ENCODE measurements around the gene SHC1. TPM values are rescaled to one million over a fixed set of nuclear protein-coding genes. Genes with fewer than 3 reads are reported as not detected.

Gene SHC1
- total RNA-seq, 6 experiments from 2014 or later = 44.6 to 108 (median 75.3) TPM

GRCh38 chr1:154951901-154952657 is 18.5 kb downstream of the SHC1 start:
- no peaks in the 10 kb centered on the region for H3K27me3 ChIP-seq
- peaks cover 0 to 4% (median 0%) of the 10 kb centered on the region in 4 donors for H3K36me3 ChIP-seq
- no peak overlapping the region for H3K4me3 ChIP-seq
- no peaks in the 10 kb centered on the region for H3K9me3 ChIP-seq
- no peak for DNase-seq
- intact Hi-C loops (cut with DNase I) = loop anchor here in 1 of 2 donors (10.0 kb wide), 1 partner anchor 103 kb away; the partner anchor contains the start of gene ADAM15
- 77% methylated on average over 6 of the region's 15 CpGs for WGBS (ENCODE audit: insufficient coverage, low coverage, low lambda C conversion rate, missing lambda C conversion rate)
- no peak for ATAC-seq
- no peak overlapping the region for H3K27ac ChIP-seq
- TF ChIP-seq CTCF (IDR thresholded peaks at IDR 0.05) (no peak), POLR2A (IDR thresholded peaks at IDR 0.05) (no peak)
- H3K4me1 ChIP-seq = peaks cover 0 to 25% (median 4%) of the 10 kb centered on the region in 4 donors

- no peaks in the 10 kb centered on the region for H3K27me3 ChIP-seq
- DNase-seq = no peak
- peaks cover 0 to 7% (median 0%) of the 10 kb centered on the region in 4 donors for H3K36me3 ChIP-seq
- H3K27ac ChIP-seq = no peak overlapping the region
- TF ChIP-seq POLR2A (IDR thresholded peaks at IDR 0.05) = no peak
- no peak for TF ChIP-seq CTCF (IDR thresholded peaks at IDR 0.05)
- WGBS (ENCODE audit: insufficient coverage, low coverage, low lambda C conversion rate, missing lambda C conversion rate) = no CpG with 5 or more reads among the region's 11 CpGs
- intact Hi-C loops (cut with DNase I) = no loop called here
- H3K9me3 ChIP-seq = no peaks in the 10 kb centered on the region
- ATAC-seq = no peak
- H3K4me3 ChIP-seq = no peak overlapping the region
- peaks cover 0 to 20% (median 8%) of the 10 kb centered on the region in 4 donors for H3K4me1 ChIP-seq
These were observed 22.5 kb downstream of the SHC1 start for GRCh38 chr1:154948079-154948478.

GRCh38 chr1:154945962-154946850 is 24.3 kb downstream of the SHC1 start:
- Histone ChIP-seq H3K27me3 (no peaks in the 10 kb centered on the region), H3K9me3 (no peaks in the 10 kb centered on the region), H3K36me3 (peaks cover 0 to 7% (median 0%) of the 10 kb centered on the region in 4 donors), H3K4me1 (peaks cover 0 to 28% (median 9%) of the 10 kb centered on the region in 4 donors), H3K4me3 (no peak overlapping the region), H3K27ac (no peak overlapping the region)
- TF ChIP-seq POLR2A (IDR thresholded peaks at IDR 0.05) (no peak), CTCF (IDR thresholded peaks at IDR 0.05) (no peak)
- WGBS (ENCODE audit: insufficient coverage, low coverage, low lambda C conversion rate, missing lambda C conversion rate) = 87% methylated on average over 13 of the region's 17 CpGs
- ATAC-seq (no peak), DNase-seq (no peak)
- intact Hi-C loops (cut with DNase I) = no loop called here

- H3K9me3 ChIP-seq = no peaks in the 10 kb centered on the region
- 41% methylated on average over 6 of the region's 15 CpGs for WGBS (ENCODE audit: insufficient coverage, low coverage, low lambda C conversion rate, missing lambda C conversion rate)
- no peaks in the 10 kb centered on the region for H3K27me3 ChIP-seq
- peak overlapping the region in 2 of 3 donors; percentile 70 to 86 for H3K27ac ChIP-seq
- ATAC-seq = no peak
- TF ChIP-seq CTCF (IDR thresholded peaks at IDR 0.05) (no peak), POLR2A (IDR thresholded peaks at IDR 0.05) (no peak)
- no peak overlapping the region for H3K4me3 ChIP-seq
- no peak for DNase-seq
- H3K36me3 ChIP-seq = peaks cover 0 to 7% (median 0%) of the 10 kb centered on the region in 4 donors
- H3K4me1 ChIP-seq = peaks cover 0 to 28% (median 9%) of the 10 kb centered on the region in 4 donors
- intact Hi-C loops (cut with DNase I) = no loop called here
These were observed 25.2 kb downstream of the SHC1 start for GRCh38 chr1:154945160-154945961.

Measured in right lobe of liver (tissue), 6 donors.